Islet precursor cell (in vitro differentiated cells): ENCODE data around the gene MYO7B.
"Not testable (repeated sequence)": the region's sequence is repeated elsewhere in the genome, so short reads cannot be mapped to it uniquely, and the experiment has no call there.

ENCODE experiments used
- DNase-seq: peaks from one replicate; pipeline ENCODE4 v3.0.0-alpha.2; 2018

Gene MYO7B

GRCh38 chr2:127524198-127524834 lies 11.2 kb upstream of the MYO7B start:
- not testable (repeated sequence) for DNase-seq

DNA sequence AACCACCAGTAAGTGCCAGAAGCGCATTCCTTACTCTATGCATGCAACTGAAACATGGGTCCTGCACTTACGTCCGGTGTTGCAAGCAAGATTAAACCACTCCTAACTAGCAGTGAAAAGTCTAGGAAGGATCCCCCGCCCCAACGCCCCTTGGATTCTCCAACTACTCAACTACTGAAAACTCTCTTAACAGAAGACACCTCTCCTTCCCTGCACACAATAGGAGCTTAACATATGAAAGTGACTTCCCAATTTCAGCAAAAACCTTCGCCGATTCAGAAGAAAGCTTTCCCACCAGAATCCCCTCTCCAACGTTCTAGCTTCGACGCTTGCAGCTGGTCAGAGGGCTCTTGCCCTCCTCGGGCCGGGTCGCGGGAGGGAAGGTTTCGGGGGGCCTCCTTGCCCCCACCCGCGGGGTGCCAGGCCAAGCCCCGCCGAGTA lies 9.8 kb upstream of the MYO7B start:
- no peak for DNase-seq

DNA sequence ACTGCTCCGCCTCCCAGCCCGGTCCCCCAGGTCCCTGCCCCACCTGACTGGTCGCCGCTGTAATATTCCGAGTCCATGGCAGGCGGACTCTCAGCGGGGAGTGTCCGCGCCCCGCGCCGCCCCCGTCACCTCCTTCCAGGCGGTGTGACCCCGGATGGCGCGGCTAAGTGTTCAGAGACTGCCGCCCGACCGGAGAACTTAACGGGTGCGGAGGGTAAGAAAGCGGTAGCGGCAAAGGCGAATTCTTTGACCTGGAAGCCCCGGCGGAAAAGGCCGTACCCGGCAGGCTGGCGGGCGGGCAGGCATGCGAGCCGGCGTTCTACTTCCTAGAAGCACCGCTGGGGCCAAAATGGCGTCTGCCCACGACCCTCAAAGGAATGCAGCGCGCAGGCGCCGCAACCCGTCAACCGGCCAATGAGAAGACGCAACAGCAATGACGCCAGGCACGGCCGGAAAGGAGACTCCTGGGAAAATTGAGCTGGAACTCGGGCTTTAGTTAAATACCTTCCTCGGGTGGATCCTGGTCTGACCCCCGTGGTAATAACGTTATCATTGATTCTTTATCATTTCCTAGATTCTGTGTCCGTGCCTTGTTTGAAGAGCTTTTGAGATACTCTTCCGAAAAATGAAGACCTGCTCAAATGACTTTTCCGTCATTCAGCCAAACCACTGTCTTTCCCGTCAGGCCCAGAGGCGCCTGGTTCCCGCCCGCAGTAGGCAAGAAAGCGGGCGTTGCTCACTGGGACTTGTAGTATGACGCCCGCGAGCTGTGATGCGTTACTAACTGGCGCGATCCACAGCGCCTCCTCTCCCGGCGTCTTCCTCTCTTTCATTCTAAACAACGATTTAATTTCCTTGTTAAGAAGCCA lies 9.1 kb upstream of the MYO7B start, which contains the start of gene IWS1:
Gene IWS1 (minus strand): TSS at position 358 of the 869 bp plus-strand sequence. CDS start 281 bp downstream, at position 77.
- DNase-seq = peak; percentile 98

DNA sequence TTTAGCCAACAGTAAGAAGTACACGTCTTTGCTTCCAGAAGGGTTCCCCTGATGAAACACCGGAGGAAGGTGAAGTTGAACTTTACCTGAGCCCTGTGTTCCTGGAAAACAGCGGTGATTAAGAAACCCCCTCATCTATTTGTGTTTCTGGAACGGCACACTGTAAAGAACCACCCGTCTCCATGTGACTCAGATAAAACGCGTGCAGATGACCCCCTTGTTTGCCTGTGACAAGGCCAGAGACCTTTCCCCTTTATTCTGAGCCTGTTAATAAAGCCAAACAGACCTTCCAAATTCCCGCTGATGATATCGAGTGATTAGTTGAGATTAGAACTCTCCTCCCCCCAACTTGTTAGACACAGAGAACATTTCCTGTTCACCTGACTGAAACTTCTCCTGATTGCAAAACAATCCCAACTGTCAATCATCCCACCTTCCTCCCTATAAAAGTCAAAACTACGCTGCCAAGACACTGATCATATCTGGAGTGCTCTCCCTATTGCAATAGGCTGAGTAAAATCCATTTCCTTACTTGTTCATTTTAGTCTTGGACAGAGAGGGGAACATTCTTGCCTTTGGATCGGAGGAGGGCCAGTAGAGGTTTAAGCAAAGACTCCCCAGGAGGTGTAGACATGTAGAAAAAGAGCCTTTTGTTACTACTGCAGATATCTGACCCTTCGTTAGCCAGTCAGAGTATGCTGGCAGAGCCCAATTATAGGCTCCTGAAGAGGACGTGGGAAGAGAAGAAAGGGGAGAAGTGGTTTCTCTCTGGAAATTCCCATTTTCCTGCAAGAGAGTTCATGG lies 8.3 kb upstream of the MYO7B start:
- no peak for DNase-seq

GRCh38 chr2:127528487-127528886 lies 7.0 kb upstream of the MYO7B start:
- no peak for DNase-seq

DNA sequence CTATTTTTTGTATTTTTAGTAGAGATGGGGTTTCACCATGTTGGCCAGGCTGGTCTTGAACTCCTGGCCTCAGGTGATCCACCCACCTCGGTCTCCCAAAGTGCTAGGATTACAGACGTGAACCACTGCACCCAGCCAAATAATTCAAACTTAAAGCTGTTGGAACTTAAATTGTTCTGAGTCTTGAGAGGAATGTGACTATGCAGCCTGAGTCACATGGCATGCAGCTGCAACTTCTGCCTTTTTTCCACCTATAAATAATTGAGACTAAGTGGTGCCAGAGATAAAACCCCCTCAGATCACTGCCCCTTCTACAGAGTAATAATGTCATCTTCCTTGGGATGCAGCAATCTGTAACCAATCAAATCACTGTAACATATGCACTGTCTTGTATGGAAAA lies 6.1 kb upstream of the MYO7B start:
- not testable (repeated sequence) for DNase-seq

- no peak for DNase-seq
Observed at GRCh38 chr2:127530245-127531140, 5.0 kb upstream of the MYO7B start.

GRCh38 chr2:127531221-127531648 lies 4.2 kb upstream of the MYO7B start:
- no peak for DNase-seq

GRCh38 chr2:127532296-127532695 lies 3.2 kb upstream of the MYO7B start:
- no peak for DNase-seq

- no peak for DNase-seq
Observed at GRCh38 chr2:127535918-127536317, 435 bp downstream of the MYO7B start.

- no peak for DNase-seq
Observed at GRCh38 chr2:127536707-127537541, 1.4 kb downstream of the MYO7B start.

DNA sequence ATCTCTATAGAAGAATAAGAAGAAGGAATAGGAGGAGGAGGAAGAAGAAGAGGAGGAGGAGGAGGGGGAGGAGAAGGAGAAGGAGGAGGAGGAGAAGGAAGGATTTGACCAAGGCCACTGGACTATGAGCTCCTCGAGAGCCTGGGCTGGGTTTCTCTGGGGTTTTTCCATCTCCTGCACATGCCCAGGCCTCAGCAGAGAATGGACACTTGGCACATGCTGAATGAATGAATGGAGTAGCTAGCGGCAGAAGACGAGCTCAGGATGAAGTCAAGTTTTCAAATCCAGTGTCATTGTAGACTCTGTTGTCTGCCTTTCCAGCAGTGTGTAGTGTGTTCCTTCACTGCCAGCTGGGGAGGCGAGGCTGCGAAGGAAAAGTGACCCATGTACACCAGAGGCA lies 2.2 kb downstream of the MYO7B start:
- no peak for DNase-seq

DNA sequence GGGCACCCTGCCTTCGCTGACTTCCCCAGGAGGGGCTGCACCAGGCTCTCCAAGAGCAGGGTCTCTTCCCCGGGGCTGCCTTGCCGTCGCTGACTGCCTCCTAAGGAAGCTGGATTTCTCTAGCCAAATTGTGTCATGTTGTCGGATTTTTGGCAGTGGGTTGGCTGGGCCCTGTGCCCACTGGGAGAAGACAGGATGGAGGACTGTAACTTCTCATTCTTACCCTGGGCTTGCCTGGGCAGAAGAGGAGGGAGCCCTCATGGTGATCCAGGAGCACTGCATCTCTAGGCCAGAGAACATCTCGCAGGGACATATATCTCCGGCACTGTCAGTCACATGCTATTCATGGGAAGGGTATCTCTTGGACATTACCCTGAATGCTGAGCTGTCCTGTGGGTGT lies 6.3 kb downstream of the MYO7B start:
- DNase-seq = no peak

GRCh38 chr2:127542231-127542630 lies 6.7 kb downstream of the MYO7B start:
- DNase-seq = no peak

- not testable (repeated sequence) for DNase-seq
Observed at GRCh38 chr2:127543013-127543501, 7.6 kb downstream of the MYO7B start.

GRCh38 chr2:127545189-127545588 lies 9.7 kb downstream of the MYO7B start:
- no peak for DNase-seq

DNA sequence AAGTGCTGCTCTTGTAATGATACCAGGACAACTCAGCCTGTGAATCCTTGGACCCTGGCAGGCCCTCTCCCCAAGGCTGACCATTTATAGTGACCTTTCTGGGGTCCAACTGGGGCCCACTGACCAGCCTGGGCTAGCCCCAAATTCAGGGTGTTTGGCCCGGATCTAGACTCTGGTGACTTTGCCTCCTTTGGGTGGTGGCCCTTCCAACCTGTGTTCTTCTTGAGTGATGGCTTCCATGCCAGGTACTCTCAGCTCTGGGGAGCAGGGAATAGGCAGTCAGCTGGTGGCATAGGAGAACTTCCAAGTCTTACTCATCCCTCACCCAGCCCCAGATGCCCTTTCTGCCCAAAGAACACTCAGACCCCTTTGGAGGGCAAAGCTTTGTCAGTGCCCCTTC lies 10.3 kb downstream of the MYO7B start:
- DNase-seq = no peak

DNA sequence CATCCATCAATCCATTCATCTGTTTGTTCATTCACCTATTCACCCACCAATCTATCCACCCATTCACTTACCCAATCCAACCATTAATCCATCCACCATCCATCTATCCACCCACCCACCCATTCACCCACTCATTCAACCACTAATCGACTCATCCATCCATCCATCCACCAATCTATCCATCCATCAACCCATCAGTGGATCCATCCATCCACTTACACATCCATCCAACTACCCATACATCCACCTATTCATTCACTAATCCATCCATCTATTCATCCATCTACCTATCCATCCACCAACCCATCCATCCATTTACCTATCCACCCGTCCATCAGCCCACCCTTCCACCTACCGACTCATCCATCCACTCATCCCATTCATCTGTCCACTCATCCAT lies 11.3 kb downstream of the MYO7B start:
- DNase-seq = no peak

GRCh38 chr2:127551221-127551930 lies 15.9 kb downstream of the MYO7B start:
- peak; percentile 42 for DNase-seq

- no peak for DNase-seq
Observed at GRCh38 chr2:127552336-127552735, 16.9 kb downstream of the MYO7B start.
